HL-60/S4 treated with retinoic acid at 250 ng/mL for 4 days and 3 days (cell line): ENCODE measurements around the gene XRCC3.
"Not testable (repeated sequence)": the region's sequence is repeated elsewhere in the genome, so short reads cannot be mapped to it uniquely, and the experiment has no call there.

Experiments used
- in situ Hi-C: fragments of 300-500 bp; cut with MboI; formaldehyde crosslinking; loops from 2 replicates; pipeline ENCODE4 v1.7.0; 2022; ENCODE audit warnings: low sequenced_read_pairs

XRCC3 gene

DNA sequence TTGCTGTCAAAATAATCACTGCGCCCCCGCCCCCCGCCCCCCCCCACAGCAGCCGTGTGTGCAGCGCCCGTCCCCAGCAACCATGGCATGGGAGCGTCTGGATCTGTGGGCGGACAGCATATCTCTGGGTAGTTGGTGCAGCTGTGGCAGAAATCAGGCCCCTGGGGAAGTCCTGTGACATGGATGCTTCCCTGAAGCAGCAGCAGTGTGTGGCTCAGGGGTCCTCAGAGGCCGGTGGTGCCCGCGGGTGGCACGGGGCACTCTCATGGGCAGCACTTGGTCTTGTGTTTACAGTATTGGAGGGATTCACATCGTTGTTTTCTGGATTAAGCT, 19.2 kb downstream of the XRCC3 start:
- in situ Hi-C loops, result no loop called here

DNA sequence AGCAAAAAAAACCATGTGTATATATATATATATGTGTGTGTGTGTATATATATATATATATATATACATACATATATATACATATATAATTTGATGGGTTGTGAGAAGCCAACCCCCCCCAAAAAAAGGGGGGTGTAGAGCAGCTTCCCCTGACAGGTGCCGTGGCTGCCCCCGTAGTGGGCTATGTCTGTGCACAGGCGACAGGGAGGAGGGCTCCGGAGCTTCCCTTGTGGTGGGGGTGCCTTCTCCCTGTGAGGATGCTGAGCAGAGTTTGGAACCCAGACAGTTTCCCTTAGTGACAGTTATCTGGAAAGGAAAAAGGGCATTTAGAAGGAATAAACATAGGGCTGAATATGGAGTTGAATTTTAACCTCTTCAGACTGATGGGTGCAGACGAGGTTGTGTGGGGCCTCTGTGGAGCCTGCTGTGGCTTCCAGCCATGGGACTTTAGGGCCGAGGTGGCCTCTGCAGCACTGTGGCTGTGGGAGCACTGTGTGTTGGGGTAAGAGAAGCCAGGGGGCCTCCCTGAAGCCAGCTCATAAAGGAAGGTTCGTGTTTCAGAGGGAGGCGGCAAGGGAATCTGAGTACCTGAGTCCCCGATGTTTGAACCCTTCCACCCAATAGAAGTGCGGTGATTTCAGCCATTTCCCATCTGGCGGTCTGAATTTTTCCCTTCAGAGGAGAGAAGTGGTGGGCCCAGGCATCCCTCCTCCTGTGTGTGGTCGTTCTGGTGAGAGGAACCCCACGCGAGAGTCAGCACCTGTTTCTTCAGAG, 19.8 kb downstream of the XRCC3 start:
- in situ Hi-C loops, result no loop called here

DNA sequence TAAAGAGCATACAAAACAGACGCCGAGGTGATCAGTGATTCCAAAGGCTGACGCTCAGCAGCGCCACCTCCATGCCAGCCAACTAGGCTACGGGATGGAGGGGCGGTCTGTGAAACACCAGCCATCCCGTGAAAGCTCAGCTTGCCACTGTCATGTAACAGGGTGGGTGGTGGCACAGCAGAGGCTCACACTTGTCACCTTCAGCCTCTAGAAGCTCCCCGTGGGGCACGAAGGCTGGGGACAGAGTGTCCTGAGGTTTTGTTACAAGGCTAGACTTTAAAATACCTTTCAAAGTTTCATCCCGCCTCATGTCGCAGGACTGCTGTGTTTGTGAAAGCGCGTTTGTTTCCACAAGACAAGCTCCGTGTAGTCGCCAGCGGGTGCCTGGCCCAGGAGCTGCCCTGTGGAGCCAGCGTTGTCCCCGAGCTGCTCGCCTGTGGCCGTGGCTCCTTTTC, 20.7 kb downstream of the XRCC3 start:
- in situ Hi-C loops, result no loop called here

DNA sequence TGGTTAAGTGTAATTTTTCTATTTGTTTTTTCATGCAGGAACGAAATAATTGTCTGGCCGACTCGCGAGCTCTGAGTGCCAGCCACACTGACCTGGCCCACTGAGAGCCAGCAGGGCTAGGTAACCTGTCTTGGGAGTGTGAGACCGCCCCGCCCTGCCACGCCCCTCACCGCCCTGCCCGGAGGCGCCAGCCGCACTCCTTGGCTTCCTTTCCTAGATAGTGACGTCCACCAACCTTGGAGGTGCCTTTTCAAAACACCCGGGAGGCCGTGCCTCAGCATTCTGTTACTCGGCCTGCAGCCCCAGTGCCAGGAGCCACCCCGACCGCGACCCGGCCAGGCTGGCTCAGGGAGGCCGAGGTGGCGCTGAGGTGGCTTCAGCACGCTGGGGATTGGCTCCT, 21.7 kb downstream of the XRCC3 start:
- in situ Hi-C loops, result no loop called here

DNA sequence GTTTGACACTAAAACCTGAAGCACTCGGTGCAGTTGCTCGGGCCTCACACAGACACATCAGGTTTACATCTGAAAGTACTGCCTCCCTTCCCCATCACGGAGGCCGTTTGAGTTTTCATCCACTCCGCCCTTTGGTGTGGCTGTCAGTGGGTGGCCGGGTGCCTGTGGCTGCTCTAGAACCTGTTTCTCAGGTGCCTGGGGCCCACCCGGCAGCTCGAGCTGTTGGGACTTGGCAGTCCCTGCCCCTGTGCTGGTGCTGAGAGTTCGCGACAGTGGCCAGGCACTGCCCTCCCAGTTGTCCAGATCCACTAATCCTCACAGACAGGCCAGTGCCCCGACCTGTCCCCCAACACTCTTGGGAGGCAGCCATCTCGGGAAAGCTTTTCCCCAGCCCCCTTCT, 22.4 kb downstream of the XRCC3 start:
- in situ Hi-C loops, result no loop called here

DNA sequence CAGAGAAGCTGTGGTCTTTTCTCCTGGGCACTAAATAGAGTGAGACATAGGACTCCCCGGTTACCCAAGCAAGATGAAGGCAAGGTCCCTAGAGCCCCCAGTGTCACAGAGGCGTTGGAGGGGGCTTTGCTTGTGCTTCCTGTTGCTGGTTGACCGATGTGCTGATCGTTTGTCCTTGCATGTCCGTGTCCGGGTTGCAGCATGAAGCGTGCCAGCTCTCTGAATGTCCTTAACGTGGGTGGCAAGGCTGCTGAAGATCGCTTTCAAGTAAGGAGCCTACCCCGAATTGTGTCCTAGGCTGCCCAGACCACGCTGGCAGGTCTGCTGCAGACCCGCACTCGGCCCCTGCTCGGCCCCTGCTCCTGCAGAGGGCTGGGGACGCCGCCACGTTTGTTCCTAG, 23.1 kb downstream of the XRCC3 start:
- in situ Hi-C loops, result no loop called here

DNA sequence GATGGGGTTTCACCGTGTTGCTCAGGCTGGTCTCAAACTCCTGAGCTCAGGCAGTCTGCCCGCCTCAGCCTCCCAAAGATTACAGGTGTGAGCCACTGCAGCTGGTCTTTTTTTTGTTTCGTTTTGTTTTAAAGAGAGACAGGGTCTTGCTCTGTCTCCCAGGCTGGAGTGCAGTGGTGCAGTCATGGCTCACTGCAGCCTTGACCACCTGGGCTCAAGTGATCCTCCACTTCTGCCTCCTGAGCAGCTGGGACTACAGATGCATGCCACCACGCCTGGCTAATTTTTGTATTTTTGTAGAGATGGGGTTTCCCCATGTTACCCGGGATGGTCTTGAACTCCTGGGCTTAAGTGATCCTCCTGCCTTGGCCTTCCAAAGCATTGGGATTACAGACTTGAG, 23.6 kb downstream of the XRCC3 start:
- in situ Hi-C loops, result not testable (repeated sequence)

DNA sequence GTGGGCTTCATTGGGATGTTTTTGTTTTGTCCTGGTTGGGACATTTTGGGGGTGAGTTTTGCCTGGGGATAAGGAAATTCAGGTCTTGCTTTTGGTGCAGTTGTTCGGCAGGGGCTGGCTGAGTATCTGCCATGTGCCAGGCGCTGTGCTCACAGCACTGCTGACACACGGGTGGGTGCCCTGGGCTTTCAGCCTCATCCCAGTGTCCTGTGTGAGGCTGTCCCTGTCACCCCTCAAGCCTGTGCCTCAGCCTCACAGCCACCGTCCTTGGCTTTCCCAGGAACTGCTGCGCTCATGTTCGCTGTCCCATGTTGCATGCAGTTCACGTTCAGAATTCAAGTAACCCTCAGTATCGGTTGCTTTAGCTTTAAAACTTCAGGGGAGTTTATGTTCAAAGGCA, 24.9 kb downstream of the XRCC3 start:
- in situ Hi-C loops, result no loop called here

DNA sequence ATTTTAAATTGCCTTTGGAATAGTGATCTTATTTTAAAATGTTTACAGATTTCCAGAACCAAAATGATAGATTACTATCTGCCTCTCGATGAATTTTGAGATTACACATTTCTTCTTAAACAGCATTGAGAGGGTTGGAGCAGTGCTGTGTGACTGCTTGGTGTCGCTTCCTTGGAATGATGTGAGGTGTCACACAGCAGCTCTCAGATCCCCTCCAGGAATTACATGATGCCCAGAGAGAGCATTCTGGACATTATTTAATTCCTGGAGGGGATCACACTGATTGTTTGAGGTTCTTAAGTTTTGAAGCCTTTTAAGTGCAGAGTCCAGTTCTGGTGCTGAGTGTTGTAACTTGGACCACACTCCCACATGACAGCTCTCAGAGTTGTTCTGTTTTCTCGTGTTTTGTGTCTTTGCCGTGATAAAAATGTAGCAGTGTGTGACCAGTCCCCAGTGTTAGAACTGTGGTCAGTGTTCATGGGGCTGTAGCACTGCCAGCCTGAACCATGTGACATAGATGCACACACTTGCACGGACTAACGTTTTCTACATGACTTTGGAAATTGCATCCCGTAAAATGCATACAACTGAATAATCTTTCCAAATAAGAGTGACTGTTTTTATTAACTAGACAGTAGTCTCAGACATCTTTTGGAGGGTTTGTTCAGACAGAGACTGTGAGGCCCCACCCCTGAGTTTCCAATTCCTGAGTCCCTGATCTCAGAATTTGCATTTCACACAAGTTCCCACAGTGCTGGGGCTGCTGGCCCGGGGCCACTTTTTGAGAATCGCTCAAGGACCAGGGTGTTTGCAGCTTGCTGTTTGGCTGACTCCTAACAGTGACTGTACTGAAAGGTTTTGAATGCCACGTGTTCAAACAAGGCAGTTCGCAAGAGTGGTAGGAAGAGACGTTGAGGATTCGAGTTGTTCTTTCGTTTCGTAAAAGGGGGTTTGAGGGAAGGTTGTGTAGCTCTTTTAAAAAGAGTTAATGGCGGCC, 26.0 kb downstream of the XRCC3 start:
- in situ Hi-C loops, result no loop called here

DNA sequence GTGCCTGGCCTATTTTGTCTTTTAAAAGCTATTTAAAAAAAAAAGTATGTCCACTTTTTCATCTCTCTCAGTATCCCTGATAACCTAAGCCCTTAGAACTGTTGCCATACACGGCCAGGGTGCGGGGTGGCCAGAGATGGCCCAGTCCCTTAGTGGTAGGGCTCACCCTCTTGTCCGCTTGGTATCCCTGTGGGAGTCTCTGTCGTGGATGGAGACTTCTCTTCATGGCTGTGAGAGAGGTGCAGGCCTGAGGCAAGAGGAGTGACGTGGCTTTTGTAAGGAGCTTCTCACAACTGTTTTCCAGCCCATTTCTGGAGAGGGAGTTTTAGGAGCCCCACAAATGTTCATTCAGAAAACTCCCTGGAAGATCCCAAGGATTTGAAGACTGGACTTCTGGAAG, 26.8 kb downstream of the XRCC3 start:
- in situ Hi-C loops, result no loop called here

DNA sequence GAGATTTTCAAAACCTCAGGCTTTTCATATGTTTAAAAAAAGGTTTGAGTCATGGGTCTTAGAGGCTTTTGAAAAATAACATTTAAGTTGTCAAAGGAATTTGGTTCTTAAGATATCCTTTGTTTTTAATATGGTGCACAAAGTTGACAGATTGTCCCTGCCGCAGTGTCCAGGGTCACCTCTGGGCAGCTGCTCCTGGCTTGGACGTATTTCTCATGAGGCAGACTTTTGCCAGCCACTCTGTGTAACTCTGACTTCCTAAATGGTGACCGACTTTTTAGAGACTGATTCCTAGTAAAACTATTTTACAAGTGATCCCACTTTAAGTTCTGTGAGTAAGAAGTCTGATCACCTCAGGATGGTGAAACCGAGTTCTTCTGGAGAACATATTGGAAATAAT, 27.5 kb downstream of the XRCC3 start:
- in situ Hi-C loops, result no loop called here

DNA sequence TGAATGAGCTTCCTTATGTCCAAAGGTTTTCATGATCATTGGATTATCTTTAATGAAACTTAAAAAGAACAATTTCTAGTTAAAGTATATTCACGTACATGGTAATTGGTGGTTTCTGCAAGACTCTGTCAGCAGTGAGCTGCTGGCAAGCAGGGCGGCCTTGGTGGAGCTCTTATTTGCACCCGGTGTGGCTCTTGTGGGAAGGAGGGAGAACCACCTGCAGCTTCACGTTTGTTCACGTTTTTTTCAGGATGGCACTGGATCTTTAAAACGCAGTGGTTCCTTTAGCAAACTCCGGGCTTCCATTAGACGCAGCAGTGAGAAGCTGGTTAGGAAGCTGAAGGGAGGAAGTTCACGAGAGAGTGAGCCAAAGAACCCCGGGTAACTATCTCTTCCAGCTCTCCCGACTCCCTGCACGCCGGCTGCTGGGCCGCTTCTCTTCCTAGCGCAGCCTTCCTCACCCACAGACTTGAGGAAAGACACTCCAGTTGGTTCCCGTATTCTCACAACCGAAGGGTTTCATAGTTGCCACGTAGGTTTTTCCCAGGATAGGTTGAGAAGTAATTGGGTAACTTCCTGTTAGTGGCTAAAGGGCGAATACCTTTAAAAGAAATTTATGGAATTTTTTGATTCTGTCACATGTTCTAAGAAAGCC, 28.3 kb downstream of the XRCC3 start:
- in situ Hi-C loops, result no loop called here

DNA sequence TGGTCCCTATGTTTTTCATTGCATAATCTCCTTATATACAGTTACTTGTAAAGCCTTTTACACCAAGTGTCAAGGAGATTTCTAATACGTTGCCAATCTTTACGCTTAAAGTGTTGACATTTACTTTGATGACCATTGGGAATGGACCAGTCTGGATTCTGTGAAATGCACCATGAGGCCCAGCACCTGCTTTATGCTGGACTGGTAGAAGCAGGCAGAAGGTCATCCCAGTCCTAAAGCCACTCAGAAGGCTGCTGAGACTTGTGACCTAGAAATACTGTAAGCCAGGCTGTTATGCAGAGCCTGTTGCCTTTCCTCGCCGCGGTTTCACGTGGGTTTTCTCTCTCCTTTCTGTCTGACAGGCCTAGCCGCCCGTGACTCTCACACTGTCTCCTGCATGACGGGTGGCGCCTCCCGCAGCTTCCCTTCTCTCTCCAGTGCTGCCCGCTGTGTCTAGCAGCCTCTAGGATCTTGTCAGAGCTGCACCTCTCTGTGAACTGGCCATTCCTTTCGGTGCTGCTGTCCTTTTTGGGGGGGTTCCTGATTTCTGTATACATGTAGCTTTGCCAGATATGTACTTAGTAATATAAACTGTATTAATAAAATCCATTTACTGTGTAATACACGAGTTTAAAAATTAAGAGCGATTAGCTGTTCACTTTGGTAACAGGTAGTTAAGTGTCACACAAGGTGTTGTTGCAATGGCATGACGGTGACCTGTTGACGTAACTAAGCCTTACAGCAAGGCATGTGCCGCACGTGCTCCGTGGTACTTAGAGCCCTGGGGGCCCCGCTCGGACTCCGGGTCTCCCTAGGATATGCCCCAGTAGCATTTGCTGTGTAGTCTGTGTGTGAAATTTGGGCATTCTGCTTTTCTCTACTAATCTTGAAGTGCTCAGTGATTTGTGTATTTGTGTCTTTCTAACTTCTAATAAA, 29.7 kb downstream of the XRCC3 start:
- in situ Hi-C loops, result no loop called here

DNA sequence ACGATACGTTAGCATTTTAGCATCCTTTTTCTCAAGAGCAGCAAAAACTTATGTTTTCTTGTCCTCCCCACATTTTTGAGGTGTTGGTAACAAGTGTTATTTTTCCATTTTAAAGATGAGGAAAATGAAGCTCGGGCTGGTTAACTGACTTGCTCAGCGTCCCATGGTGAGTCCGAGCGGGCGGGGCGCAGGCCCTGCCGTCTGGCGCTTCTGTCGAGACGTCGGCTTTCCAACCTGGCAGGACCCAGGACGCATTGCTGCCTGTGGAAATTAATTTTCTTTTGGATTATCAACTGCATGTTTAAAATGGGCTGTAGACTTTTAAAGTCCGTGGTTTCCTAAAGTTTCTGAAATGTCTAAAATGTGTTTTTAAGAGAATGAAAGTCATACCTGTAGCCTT, 30.4 kb downstream of the XRCC3 start:
- in situ Hi-C loops, result no loop called here

DNA sequence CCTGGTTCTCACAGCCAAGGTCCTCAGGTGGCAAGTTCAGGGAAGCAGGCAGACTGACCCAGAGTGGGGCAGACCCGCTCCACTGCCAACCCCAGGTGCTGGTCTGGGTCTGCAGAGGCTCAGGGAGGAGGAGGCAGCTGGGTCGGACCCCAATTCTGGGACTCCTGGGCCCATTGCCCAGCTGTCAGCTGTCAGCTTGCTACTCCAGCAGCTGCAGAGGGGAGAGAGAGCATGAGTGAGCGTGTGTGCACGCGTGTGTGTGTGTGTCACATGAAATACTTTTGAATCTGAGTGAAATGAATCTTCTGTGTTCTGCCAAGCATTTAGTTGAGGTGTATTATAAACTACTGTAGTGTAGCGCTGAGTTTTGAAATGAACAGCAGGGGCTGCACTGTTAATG, 30.8 kb downstream of the XRCC3 start:
- in situ Hi-C loops, result no loop called here

DNA sequence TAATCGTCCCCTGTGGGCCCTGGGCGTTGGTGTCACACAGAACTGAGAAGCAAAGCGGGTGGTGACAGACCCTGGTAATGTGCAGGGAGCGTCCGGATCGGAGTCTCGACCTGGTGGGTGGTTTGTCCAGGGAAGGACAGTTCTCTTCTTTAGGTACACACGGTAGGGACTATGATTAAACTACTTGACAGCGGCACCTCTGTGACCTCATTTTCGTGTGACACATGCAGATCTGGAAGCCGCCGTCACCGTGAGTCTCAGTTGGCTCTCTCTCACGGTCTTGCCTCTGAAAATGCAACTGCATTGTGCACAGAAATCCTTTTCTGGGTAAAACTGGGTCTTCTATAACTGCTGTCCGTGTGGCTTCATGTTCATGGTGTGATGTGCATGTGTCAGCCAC, 32.1 kb downstream of the XRCC3 start:
- in situ Hi-C loops, result no loop called here

DNA sequence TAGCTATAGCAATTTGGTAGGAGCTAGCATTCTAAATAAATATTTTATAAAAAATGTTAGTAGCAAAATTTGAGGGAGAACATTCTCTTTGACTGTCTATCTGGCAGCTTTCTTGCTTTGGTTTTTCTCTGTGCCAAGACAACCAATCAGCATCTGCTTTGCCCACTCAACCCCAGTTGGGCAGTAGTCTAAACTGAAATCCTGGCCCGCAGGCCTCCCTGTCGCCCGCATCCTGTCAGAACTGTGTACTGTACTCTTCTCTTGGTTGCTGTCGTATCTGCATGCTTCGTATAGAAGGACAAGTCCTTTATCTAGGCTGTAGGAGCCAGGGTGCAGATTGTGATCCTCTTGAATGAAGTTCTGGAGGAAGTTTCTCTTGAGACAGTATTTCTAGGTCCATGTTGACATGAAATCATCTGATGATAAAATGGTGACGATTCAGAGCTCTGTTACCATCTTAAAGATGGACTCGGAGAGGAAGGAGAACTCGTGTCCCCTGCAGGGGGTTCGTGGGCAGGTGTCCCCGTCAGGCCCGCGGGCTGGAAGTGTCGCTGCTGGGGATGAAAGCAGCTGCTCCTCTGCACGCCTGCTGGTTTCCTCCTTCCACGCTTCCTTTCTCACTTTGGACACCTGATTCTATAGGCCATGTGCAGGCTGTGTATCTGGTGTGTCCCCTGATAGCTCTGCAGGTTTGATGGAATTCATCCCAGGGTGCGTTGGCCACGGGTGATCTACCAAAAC, 34.6 kb downstream of the XRCC3 start:
- in situ Hi-C loops, result no loop called here

DNA sequence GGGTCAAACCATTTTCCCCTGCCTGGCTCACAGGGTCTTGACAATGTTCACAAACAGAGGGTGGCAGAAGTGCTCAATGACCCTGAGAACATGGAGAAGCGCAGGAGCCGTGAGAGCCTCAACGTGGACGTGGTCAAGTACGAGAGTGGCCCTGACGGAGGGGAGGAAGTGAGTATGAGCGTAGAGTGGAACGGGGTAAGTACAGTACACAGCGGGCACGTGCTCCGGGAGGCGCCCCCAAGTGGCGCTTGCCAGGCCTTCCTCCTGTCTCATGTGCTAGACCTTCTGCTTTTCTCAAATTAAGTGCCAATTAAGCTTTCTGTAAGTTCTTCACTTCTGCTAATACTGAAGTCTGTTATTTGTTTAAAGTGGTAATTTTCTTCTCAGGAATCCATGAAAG, 35.9 kb downstream of the XRCC3 start:
- in situ Hi-C loops, result no loop called here

DNA sequence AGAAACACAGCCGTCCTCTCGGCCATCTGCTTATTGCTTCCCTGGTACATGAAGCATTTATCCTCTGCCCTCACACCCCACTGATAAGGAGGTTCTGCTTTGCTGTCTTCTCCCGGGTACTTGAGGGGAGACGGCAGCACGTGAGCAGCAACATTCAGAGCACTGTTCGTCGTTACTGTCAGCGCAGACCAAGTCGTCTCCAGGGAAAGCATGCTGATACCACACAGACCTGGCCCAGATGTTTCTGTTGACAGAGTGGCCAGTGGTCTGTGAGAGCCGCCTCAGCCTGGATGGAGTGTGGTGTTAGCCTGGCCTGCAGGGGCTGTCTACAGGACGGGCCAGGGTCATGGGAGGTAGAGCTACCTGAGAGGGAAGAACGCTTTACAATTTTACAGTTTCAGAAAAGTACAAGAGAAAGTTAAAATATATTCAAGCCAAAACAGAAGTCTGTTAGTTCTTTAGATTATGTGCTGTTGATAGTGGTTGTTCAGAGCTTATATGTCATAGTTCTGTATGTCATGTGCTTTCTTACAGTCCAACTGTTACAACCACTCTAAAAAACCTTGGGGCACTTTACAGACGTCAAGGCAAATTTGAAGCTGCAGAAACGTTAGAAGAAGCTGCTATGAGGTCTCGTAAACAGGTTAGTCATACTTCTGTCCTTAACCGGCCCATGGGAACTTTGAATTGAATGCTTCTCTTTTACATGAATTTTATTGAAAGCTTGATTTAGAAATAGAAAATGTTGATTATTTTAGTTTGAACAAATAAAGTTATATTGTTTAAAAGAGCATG, 38.2 kb downstream of the XRCC3 start:
- in situ Hi-C loops, result no loop called here
